Caco-2 (cell line): ENCODE data around the gene ALDH1A2. TPM values are rescaled to one million over a fixed set of nuclear protein-coding genes. Genes with fewer than 3 reads are reported as not detected.
"Not testable (repeated sequence)": the region's sequence is repeated elsewhere in the genome, so short reads cannot be mapped to it uniquely, and the experiment has no call there.

Experiments used
- BruUV-seq: library from RNA; stranded (reverse); fragments of 400-500 nt; replicated peaks from 2 replicates; lab custom pipeline; 2021; lab: Mats Ljungman, UMichigan
- CTCF ChIA-PET: fragments of 300-600 bp; sonication (Branson Sonifier 250); formaldehyde crosslinking; loops from one replicate; lab custom pipeline; 2022; ENCODE audit warnings: antibody characterized with exemption; lab: Charles Lee
- POLR2A ChIA-PET: fragments of 300-600 bp; sonication (Branson Sonifier 250); formaldehyde crosslinking; loops from one replicate; lab custom pipeline; 2022; ENCODE audit warnings: antibody characterized with exemption; lab: Charles Lee
- DNase-seq, 2 experiments: peaks; one replicate each; pipeline versions ENCODE4 v3.0.0 to v3.0.0-alpha.2; 2020 to 2022
- H3K27me3 ChIP-seq: replicated peaks from 2 replicates; pipeline ENCODE4 v1.6.0; 2011; ENCODE audit warnings: low read length; ENCODE audit not compliant: control insufficient read depth, insufficient read depth
- H3K36me3 ChIP-seq: 2 replicates; pipeline ENCODE4 v1.5.1; 2011; ENCODE audit warnings: low read length; ENCODE audit not compliant: control insufficient read depth, insufficient read depth
- H3K4me1 ChIP-seq: fragments of 250-450 bp; sonication (Bioruptor Pico); 2 replicates; pipeline ENCODE4 v1.5.1; 2020; ENCODE audit warnings: mild to moderate bottlenecking
- H3K4me3 ChIP-seq: 2 replicates; pipeline ENCODE4 v1.5.1; 2011; ENCODE audit warnings: low read depth, mild to moderate bottlenecking, control low read depth, low read length
- H3K9me3 ChIP-seq: fragments of 250-450 bp; sonication (Bioruptor Pico); 2 replicates; pipeline ENCODE4 v1.5.1; 2020; ENCODE audit warnings: mild to moderate bottlenecking, moderate library complexity
- H3K27ac Mint-ChIP-seq: one replicate; pipeline ENCODE4 v1.8.0; 2022; ENCODE audit warnings: mixed read lengths; ENCODE audit not compliant: unreplicated experiment
- H3K27me3 Mint-ChIP-seq: one replicate; pipeline ENCODE4 v1.8.0; 2022; ENCODE audit warnings: mixed read lengths; ENCODE audit not compliant: insufficient read depth, unreplicated experiment
- H3K36me3 Mint-ChIP-seq: one replicate; pipeline ENCODE4 v1.8.0; 2022; ENCODE audit warnings: mild to moderate bottlenecking, mixed read lengths; ENCODE audit not compliant: insufficient read depth, unreplicated experiment
- H3K4me1 Mint-ChIP-seq: one replicate; pipeline ENCODE4 v1.8.0; 2022; ENCODE audit warnings: low read depth, mixed read lengths; ENCODE audit not compliant: unreplicated experiment
- H3K4me3 Mint-ChIP-seq: one replicate; pipeline ENCODE4 v1.8.0; 2022; ENCODE audit warnings: mild to moderate bottlenecking, moderate library complexity, mixed read lengths; ENCODE audit not compliant: unreplicated experiment
- H3K9me3 Mint-ChIP-seq: one replicate; pipeline ENCODE4 v1.8.0; 2022; ENCODE audit warnings: mixed read lengths; ENCODE audit not compliant: unreplicated experiment
- intact Hi-C: fragments of 100-400 bp; cut with micrococcal nuclease; formaldehyde crosslinking; loops from one replicate; pipeline ENCODE4 v1.10.0; 2022; ENCODE audit not compliant: unreplicated experiment
- total RNA-seq: library from RNA; stranded (reverse); gene quantifications from 2 replicates; pipeline ENCODE4 v1.2.3, GENCODE V29; 2022
- TF ChIP-seq, protein P1 (sequence below), 2 experiments: fragments of 200-600 bp in 1 of 2; IDR thresholded peaks; 1 replicate in 1 of 2; 2 replicates in 1 of 2; pipeline versions ENCODE4 v1.5.1 to v1.8.0; 2011 to 2022; ENCODE audit warnings: antibody characterized with exemption in 1 of 2, control low read depth in 1 of 2, inconsistent platforms in 1 of 2, low read depth in 1 of 2, low read length in 1 of 2, mild to moderate bottlenecking in 1 of 2, moderate library complexity in 1 of 2; ENCODE audit not compliant: insufficient read depth in 1 of 2, severe bottlenecking in 1 of 2, unreplicated experiment in 1 of 2

The ALDH1A2 gene
- total RNA-seq, 1 experiment from 2014 or later: 0.61 TPM

DNA sequence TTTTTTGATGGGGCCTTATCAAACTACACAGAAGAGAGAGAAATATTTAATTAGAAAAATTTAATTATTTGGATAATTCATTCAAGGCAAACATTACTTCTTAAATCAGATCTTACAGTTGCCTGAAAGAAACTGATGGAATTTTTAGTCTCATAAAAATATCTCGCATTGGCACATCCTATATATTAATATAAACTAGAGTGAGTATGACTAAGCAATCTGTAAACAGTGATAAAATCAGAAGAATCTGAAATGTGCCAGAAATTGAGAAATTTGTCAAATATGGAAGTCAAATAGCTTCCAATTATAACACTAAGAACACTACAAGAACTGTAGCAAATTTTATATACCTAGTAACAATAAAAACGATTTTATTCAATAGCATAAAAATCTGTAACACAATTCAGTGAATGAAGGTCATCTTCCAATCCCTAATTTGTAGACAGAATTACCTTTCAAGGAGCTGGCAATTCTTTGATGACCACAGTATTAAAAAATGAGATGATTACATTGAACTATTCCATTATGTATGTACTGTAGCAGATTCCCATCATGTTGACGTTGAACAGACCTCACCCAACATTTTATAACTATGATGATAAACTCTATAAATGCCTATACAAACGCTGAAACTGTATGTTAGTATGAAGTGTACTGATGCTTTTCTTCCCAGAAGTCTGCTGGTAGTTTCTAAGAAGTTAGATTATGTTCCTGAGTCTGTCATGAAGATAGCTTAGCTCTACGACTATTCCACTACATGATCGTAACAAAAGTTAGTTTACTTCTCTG lies 63.0 kb downstream of the ALDH1A2 start:
- Mint-ChIP-seq H3K27ac (no peak overlapping the region), H3K36me3 (no peaks in the 10 kb centered on the region), H3K27me3 (peaks cover 5% of the 10 kb centered on the region), H3K4me1 (no peaks in the 10 kb centered on the region), H3K4me3 (no peak overlapping the region), H3K9me3 (no peaks in the 10 kb centered on the region)
- no peak for DNase-seq
- Histone ChIP-seq H3K27me3 (no peaks in the 10 kb centered on the region), H3K4me1 (no peaks in the 10 kb centered on the region), H3K9me3 (0 out of 2 replicates have a peak, but pooled peaks cover 3% of the 10 kb centered on the region), H3K4me3 (no peak overlapping the region), H3K36me3 (no peaks in the 10 kb centered on the region)
- ChIA-PET POLR2A (no interaction called here), CTCF (interaction anchor here (0.5 kb wide), 1 partner anchor 238 kb away, joined by 3 read pairs; no protein-coding TSS in a partner anchor)
- BruUV-seq: no TSS peak
- intact Hi-C loops: no loop called here
- TF ChIP-seq, protein P1, sequence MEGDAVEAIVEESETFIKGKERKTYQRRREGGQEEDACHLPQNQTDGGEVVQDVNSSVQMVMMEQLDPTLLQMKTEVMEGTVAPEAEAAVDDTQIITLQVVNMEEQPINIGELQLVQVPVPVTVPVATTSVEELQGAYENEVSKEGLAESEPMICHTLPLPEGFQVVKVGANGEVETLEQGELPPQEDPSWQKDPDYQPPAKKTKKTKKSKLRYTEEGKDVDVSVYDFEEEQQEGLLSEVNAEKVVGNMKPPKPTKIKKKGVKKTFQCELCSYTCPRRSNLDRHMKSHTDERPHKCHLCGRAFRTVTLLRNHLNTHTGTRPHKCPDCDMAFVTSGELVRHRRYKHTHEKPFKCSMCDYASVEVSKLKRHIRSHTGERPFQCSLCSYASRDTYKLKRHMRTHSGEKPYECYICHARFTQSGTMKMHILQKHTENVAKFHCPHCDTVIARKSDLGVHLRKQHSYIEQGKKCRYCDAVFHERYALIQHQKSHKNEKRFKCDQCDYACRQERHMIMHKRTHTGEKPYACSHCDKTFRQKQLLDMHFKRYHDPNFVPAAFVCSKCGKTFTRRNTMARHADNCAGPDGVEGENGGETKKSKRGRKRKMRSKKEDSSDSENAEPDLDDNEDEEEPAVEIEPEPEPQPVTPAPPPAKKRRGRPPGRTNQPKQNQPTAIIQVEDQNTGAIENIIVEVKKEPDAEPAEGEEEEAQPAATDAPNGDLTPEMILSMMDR (IDR thresholded peaks at IDR 0.05; ENCODE audit: insufficient read depth in 1 of 2, low read depth in 1 of 2, low read length in 1 of 2, severe bottlenecking in 1 of 2, unreplicated experiment in 1 of 2): no peak

DNA sequence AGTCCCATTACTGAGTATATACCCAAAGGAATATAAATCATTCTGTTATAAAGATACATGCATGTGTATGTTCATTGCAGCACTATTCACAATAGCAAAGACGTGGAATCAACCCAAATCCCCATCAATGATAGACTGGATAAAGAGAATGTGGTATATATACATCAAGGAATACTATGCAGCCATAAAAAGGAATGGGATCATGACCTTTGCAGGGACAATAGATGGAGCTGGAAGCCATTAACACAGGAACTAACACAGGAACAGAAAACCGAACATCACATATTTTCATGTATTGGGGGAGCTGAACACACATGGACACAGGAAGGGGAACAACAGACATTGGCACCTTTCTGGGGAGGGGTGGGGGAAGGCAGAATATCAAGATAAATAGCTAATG lies 65.8 kb downstream of the ALDH1A2 start:
- H3K4me3 ChIP-seq, H3K9me3 Mint-ChIP-seq, H3K4me1 ChIP-seq, CTCF ChIA-PET, H3K27me3 ChIP-seq, H3K4me3 Mint-ChIP-seq, DNase-seq, BruUV-seq, H3K36me3 ChIP-seq, H3K9me3 ChIP-seq, H3K36me3 Mint-ChIP-seq, POLR2A ChIA-PET, H3K4me1 Mint-ChIP-seq, H3K27ac Mint-ChIP-seq, intact Hi-C loops: not testable (repeated sequence)
- H3K27me3 Mint-ChIP-seq: peaks cover 15% of the 10 kb centered on the region

DNA sequence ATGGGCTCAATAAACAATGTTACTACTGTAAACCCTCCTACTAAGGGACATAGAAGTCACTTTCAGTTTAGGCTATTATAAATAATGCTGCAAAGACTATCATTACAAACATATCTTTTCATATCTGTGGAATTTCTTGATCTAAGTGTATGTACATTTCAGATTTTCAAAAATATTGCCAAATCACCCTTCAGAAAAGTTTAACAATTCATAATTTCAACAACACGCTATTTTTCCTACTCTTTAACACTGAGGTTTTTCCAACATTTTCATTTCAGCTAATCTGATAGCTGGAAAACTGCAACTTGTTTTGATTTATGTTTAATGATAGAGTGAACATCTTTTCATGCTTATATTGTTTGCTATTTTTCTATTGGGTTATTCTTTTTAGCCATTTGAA lies 69.0 kb downstream of the ALDH1A2 start:
- Mint-ChIP-seq H3K27me3 (peaks cover 15% of the 10 kb centered on the region), H3K27ac (no peak overlapping the region), H3K4me3 (no peak overlapping the region), H3K9me3 (no peaks in the 10 kb centered on the region), H3K36me3 (no peaks in the 10 kb centered on the region), H3K4me1 (no peaks in the 10 kb centered on the region)
- ChIA-PET CTCF (interaction anchor here (0.7 kb wide), 1 partner anchor 20 kb away, joined by 4 read pairs; no protein-coding TSS in a partner anchor), POLR2A (no interaction called here)
- Histone ChIP-seq H3K4me3 (no peak overlapping the region), H3K27me3 (no peaks in the 10 kb centered on the region), H3K36me3 (no peaks in the 10 kb centered on the region), H3K4me1 (no peaks in the 10 kb centered on the region), H3K9me3 (no peaks in the 10 kb centered on the region)
- no peak for DNase-seq
- BruUV-seq: no TSS peak
- TF ChIP-seq, protein P1 (IDR thresholded peaks at IDR 0.05; ENCODE audit: insufficient read depth in 1 of 2, low read depth in 1 of 2, low read length in 1 of 2, severe bottlenecking in 1 of 2, unreplicated experiment in 1 of 2): no peak
- intact Hi-C loops: no loop called here
